Endothelial cell of umbilical vein (primary cell): Measurements from ENCODE around the gene CNNM2. TPM values are rescaled to one million over a fixed set of nuclear protein-coding genes. Genes with fewer than 3 reads are reported as not detected.
"Not testable (repeated sequence)": the region's sequence is repeated elsewhere in the genome, so short reads cannot be mapped to it uniquely, and the experiment has no call there.

Source experiments
- BruUV-seq: library from RNA; stranded (reverse); fragments of 400-500 nt; replicated peaks from 2 replicates; lab custom pipeline; 2021; lab: Mats Ljungman, UMichigan
- CTCF ChIA-PET: fragments of 300-600, 350-600 bp; sonication (Branson Sonifier 250); formaldehyde crosslinking; loops from one replicate; lab custom pipeline; 2021; ENCODE audit warnings: antibody characterized with exemption, inconsistent platforms; lab: Charles Lee
- POLR2A ChIA-PET: fragments of 300-600, 350-600 bp; sonication (Branson Sonifier 250); formaldehyde crosslinking; loops from one replicate; lab custom pipeline; 2021; ENCODE audit warnings: antibody characterized with exemption, inconsistent platforms; lab: Charles Lee
- DNase-seq: peaks from one replicate; pipeline ENCODE4 v3.0.0-alpha.2; 2011; ENCODE audit warnings: low read depth, low spot score
- FAIRE-seq: peaks from 2 replicates; lab custom pipeline; 2011; peaks lifted over from hg19 to GRCh38; lab: Jason Lieb, UNC
- H2AFZ ChIP-seq: 2 replicates; pipeline ENCODE4 v1.6.0; 2012; ENCODE audit warnings: low read depth, low read length, control low read depth, inconsistent platforms
- H3K27ac ChIP-seq: 2 replicates; pipeline ENCODE4 v1.5.1; 2011; ENCODE audit warnings: low read depth, mild to moderate bottlenecking, control low read depth, low read length, moderate library complexity; ENCODE audit not compliant: insufficient read depth
- H3K27me3 ChIP-seq, 2 experiments: 2 replicates each; pipeline versions ENCODE4 v1.6.0 to v1.6.1; 2011; ENCODE audit warnings: low read length in 2 of 2, mixed read lengths in 1 of 2; ENCODE audit not compliant: control insufficient read depth in 2 of 2, insufficient read depth in 2 of 2
- H3K36me3 ChIP-seq, 2 experiments: 2 replicates in 1 of 2; 3 replicates in 1 of 2; pipeline ENCODE4 v1.5.1; 2011; ENCODE audit warnings: low read length in 2 of 2, mild to moderate bottlenecking in 1 of 2, moderate library complexity in 1 of 2; ENCODE audit not compliant: control insufficient read depth in 2 of 2, insufficient read depth in 2 of 2; ENCODE audit errors: extremely low read depth in 1 of 2
- H3K4me1 ChIP-seq: 3 replicates; pipeline ENCODE4 v1.5.1; 2011; ENCODE audit warnings: mild to moderate bottlenecking, low read length; ENCODE audit not compliant: control insufficient read depth, insufficient read depth; ENCODE audit errors: extremely low read depth
- H3K4me2 ChIP-seq: 2 replicates; pipeline ENCODE4 v1.6.1; 2011; ENCODE audit warnings: low read length, control low read depth, mixed read lengths; ENCODE audit not compliant: insufficient read depth
- H3K4me3 ChIP-seq, 3 experiments: fragments of 200-600 bp in 1 of 3; sonication (generic), shearing (Covaris generic) in 1 of 3; replicated peaks in 1 of 3; 2 replicates each; pipeline ENCODE4 v1.5.1; 2011 to 2016; ENCODE audit warnings: control low read depth in 3 of 3, low read length in 3 of 3, mild to moderate bottlenecking in 2 of 3, inconsistent platforms in 1 of 3, low read depth in 1 of 3, moderate library complexity in 1 of 3; ENCODE audit not compliant: insufficient read depth in 1 of 3
- H3K79me2 ChIP-seq: 2 replicates; pipeline ENCODE4 v1.6.0; 2012; ENCODE audit warnings: low read length, inconsistent platforms; ENCODE audit not compliant: control insufficient read depth, insufficient read depth
- H3K9ac ChIP-seq: replicated peaks from 2 replicates; pipeline ENCODE3; 2011; ENCODE audit warnings: low read length, control low read depth; ENCODE audit not compliant: insufficient read depth; ENCODE audit errors: extremely low read depth
- H3K9me1 ChIP-seq: replicated peaks from 3 replicates; pipeline ENCODE4 v1.6.0; 2011; ENCODE audit warnings: mild to moderate bottlenecking, low read length; ENCODE audit not compliant: control insufficient read depth, insufficient read depth; ENCODE audit errors: extremely low read depth
- H3K9me3 ChIP-seq: replicated peaks from 2 replicates; pipeline ENCODE4 v1.5.1; 2012; ENCODE audit warnings: low read length, inconsistent platforms; ENCODE audit not compliant: control insufficient read depth, insufficient read depth
- H4K20me1 ChIP-seq: replicated peaks from 2 replicates; pipeline ENCODE3; 2011; ENCODE audit warnings: mild to moderate bottlenecking, low read length; ENCODE audit not compliant: control insufficient read depth, insufficient read depth; ENCODE audit errors: extremely low read depth
- EZH2 ChIP-seq: IDR thresholded peaks from 2 replicates; pipeline ENCODE4 v1.6.1; 2012; ENCODE audit warnings: borderline replicate concordance, low read depth, mild to moderate bottlenecking, moderate library complexity, low read length, inconsistent platforms; ENCODE audit not compliant: severe bottlenecking
- FOS ChIP-seq: IDR thresholded peaks from 2 replicates; pipeline ENCODE4 v1.6.1; 2011; ENCODE audit warnings: mild to moderate bottlenecking, low read length, moderate library complexity, borderline replicate concordance; ENCODE audit not compliant: insufficient read depth
- GATA2 ChIP-seq: IDR thresholded peaks from 2 replicates; pipeline ENCODE4 v1.7.0; 2011; ENCODE audit warnings: low read depth, mild to moderate bottlenecking, moderate library complexity, mixed read lengths, low read length; ENCODE audit not compliant: insufficient read length, insufficient read depth
- JUN ChIP-seq: IDR thresholded peaks from 2 replicates; pipeline ENCODE4 v1.6.1; 2011; ENCODE audit warnings: borderline replicate concordance, low read depth; ENCODE audit not compliant: insufficient read length, insufficient read depth
- MYC ChIP-seq: IDR thresholded peaks from one replicate; pipeline ENCODE4 v1.6.1; 2011; ENCODE audit warnings: mild to moderate bottlenecking, low read depth, low read length
- POLR2A ChIP-seq: IDR thresholded peaks from 2 replicates; pipeline ENCODE4 v1.6.1; 2012; ENCODE audit warnings: low read depth, mild to moderate bottlenecking, control low read depth, low read length
- POLR2AphosphoS5 ChIP-seq: IDR thresholded peaks from 2 replicates; pipeline ENCODE4 v1.6.1; 2012; ENCODE audit warnings: low read depth, mild to moderate bottlenecking, control low read depth, low read length, moderate library complexity; ENCODE audit not compliant: insufficient read depth
- dilution Hi-C: fragments of 300-500 bp; cut with MboI; formaldehyde crosslinking; loops from one replicate; pipeline ENCODE4 v1.15.0; 2019; ENCODE audit warnings: low sequenced_read_pairs; ENCODE audit not compliant: extremely low pct_ligation_motif_present
- intact Hi-C: fragments of 100-400 bp; cut with micrococcal nuclease; formaldehyde crosslinking; loops from one replicate; pipeline ENCODE4 v1.10.0; 2022
- polyA plus RNA-seq, 4 experiments: library from polyadenylated mRNA; depleted of rRNA in 3 of 4; stranded (reverse) in 3 of 4; unstranded in 1 of 4; fragments of >200 nt; gene quantifications; 2 replicates each; pipeline versions ENCODE4 v1.2.1 to v1.2.3, GENCODE V29; 2011 to 2012; ENCODE audit warnings: missing spikeins in 1 of 4
- total RNA-seq: library from RNA; stranded (reverse); gene quantifications from 2 replicates; pipeline ENCODE4 v1.2.3, GENCODE V29; 2021
- TF ChIP-seq, protein P1 (sequence below), 2 donors: IDR thresholded peaks; 1 replicate in 1 of 2; 2 replicates in 1 of 2; pipeline ENCODE4 v1.5.1; 2011; ENCODE audit warnings: low read length in 2 of 2, mild to moderate bottlenecking in 2 of 2, moderate library complexity in 2 of 2, control low read depth in 1 of 2, inconsistent platforms in 1 of 2, low read depth in 1 of 2; ENCODE audit not compliant: insufficient read depth in 1 of 2; ENCODE audit errors: extremely low read depth in 1 of 2
- TF ChIP-seq, protein P2 (sequence below): IDR thresholded peaks from 2 replicates; pipeline ENCODE4 v1.6.1; 2011; ENCODE audit not compliant: insufficient read depth, insufficient read length

The CNNM2 gene
- total and polyA plus RNA-seq, 2 donors (not counting 3 experiments of a cell fraction or from before 2014, with no cell fraction given), result 1.9 to 3.0 TPM

DNA sequence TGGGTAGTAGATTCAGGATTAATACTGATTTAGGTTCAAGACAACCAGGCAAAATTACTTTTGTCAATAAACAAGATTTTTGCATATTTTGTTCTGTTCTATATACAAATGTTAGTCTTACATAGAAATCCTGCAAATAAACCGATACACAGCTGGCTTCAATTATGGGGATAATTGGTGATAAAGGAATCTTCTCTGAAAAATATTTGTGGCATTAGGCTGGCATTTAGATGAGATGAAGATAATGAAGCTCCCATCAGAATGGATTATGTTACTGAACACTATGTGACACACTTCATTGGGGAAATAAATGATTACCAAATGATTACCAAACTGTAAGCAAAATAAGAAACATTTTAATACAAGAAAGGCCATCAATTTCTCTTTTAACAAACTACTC lies 209.1 kb downstream of the CNNM2 start:
- Histone ChIP-seq H3K79me2 (peaks cover 2% of the 10 kb centered on the region), H2AFZ (no peak overlapping the region), H3K9me1 (no peaks in the 10 kb centered on the region), H3K27ac (no peak overlapping the region), H3K4me1 (no peaks in the 10 kb centered on the region), H3K36me3 (peaks cover 3 to 6% of the 10 kb centered on the region in 2 experiments), H3K9ac (no peak overlapping the region), H3K4me2 (no peak overlapping the region), H4K20me1 (no peaks in the 10 kb centered on the region), H3K27me3 (no peaks in the 10 kb centered on the region), H3K4me3 (no peak overlapping the region), H3K9me3 (no peaks in the 10 kb centered on the region)
- DNase-seq, result no peak
- ChIA-PET CTCF (interaction anchor here (1.3 to 6.4 kb wide), 2 partner anchors 63 to 117 kb away, joined by 5 to 40 read pairs; no protein-coding TSS in a partner anchor), POLR2A (no interaction called here)
- BruUV-seq, result no TSS peak
- dilution Hi-C loops (no loop called here), intact Hi-C loops (no loop called here)
- no peak for FAIRE-seq
- TF ChIP-seq GATA2 (no peak), EZH2 (no peak), MYC (no peak), POLR2AphosphoS5 (no peak), POLR2A (no peak), JUN (no peak), FOS (no peak)
- TF ChIP-seq, protein P1, sequence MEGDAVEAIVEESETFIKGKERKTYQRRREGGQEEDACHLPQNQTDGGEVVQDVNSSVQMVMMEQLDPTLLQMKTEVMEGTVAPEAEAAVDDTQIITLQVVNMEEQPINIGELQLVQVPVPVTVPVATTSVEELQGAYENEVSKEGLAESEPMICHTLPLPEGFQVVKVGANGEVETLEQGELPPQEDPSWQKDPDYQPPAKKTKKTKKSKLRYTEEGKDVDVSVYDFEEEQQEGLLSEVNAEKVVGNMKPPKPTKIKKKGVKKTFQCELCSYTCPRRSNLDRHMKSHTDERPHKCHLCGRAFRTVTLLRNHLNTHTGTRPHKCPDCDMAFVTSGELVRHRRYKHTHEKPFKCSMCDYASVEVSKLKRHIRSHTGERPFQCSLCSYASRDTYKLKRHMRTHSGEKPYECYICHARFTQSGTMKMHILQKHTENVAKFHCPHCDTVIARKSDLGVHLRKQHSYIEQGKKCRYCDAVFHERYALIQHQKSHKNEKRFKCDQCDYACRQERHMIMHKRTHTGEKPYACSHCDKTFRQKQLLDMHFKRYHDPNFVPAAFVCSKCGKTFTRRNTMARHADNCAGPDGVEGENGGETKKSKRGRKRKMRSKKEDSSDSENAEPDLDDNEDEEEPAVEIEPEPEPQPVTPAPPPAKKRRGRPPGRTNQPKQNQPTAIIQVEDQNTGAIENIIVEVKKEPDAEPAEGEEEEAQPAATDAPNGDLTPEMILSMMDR (IDR thresholded peaks at IDR 0.05; ENCODE audit: extremely low read depth in 1 of 2, insufficient read depth in 1 of 2, low read depth in 1 of 2, low read length in 2 of 2), result no peak
- TF ChIP-seq, protein P2, sequence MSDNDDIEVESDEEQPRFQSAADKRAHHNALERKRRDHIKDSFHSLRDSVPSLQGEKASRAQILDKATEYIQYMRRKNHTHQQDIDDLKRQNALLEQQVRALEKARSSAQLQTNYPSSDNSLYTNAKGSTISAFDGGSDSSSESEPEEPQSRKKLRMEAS, result no peak

DNA sequence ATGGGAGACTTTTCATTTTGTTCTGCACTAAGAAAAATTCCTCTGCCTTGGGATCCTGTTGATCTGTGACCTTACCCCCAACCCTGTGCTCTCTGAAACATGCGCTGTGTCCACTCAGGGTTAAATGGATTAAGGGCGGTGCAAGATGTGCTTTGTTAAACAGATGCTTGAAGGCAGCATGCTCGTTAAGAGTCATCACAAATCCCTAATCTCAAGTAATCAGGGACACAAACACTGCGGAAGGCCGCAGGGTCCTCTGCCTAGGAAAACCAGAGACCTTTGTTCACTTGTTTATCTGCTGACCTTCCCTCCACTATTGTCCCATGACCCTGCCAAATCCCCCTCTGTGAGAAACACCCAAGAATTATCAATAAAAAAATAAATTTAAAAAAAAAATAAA lies 212.1 kb downstream of the CNNM2 start:
- FAIRE-seq, H3K27ac ChIP-seq, H3K9me1 ChIP-seq, dilution Hi-C loops, DNase-seq, H3K36me3 ChIP-seq, H3K9ac ChIP-seq, H3K9me3 ChIP-seq, H3K4me3 ChIP-seq, H3K27me3 ChIP-seq, POLR2A ChIA-PET, H3K4me2 ChIP-seq, H2AFZ ChIP-seq, H3K79me2 ChIP-seq, H3K4me1 ChIP-seq, BruUV-seq, H4K20me1 ChIP-seq, intact Hi-C loops: not testable (repeated sequence)
- CTCF ChIA-PET, result interaction anchor here (1.3 kb wide), 1 partner anchor 212 kb away, joined by 3 read pairs; the partner anchor contains the start of gene CNNM2
